Measurements from ENCODE around the gene SKI.

Gene SKI

GRCh38 chr1:2249559-2249906 is 21.4 kb downstream of the SKI start:
- Histone ChIP-seq H3K4me1 (ENCODE audit: low read length) (no peaks in the 10 kb centered on the region), H3K27ac (ENCODE audit: low read length) (no peak overlapping the region), H4K20me1 (ENCODE audit: insufficient read depth, low read length) (no peaks in the 10 kb centered on the region), H3K9me3 (replicated peaks; ENCODE audit: insufficient read depth, low read length) (no peaks in the 10 kb centered on the region), H3K79me2 (ENCODE audit: low read length) (peaks cover 67% of the 10 kb centered on the region), H3K4me2 (ENCODE audit: low read depth, low read length) (no peak overlapping the region), H3K9ac (ENCODE audit: low read length) (no peak overlapping the region), H3K9me2 (replicated peaks; ENCODE audit: insufficient read depth, low read length) (no peaks in the 10 kb centered on the region), H3K4me3 (ENCODE audit: low read length) (no peak overlapping the region), H3K27me3 (replicated peaks; ENCODE audit: insufficient read depth, low read length) (no peaks in the 10 kb centered on the region), H2AFZ (ENCODE audit: low read length) (no peak overlapping the region), H3F3A (ENCODE audit: insufficient read depth, low read length) (no peaks in the 10 kb centered on the region), H3K36me3 (replicated peaks; ENCODE audit: insufficient read depth, low read length) (no peaks in the 10 kb centered on the region)
- TF ChIP-seq EZH2 (optimal IDR thresholded peaks at IDR 0.05; ENCODE audit: low read depth, low read length) (no peak), EZH2phosphoT487 (IDR thresholded peaks at IDR 0.05; ENCODE audit: low read length) (no peak), CTCF (IDR thresholded peaks at IDR 0.05; ENCODE audit: low read length) (no peak)
- DNase-seq, result no peak

- Histone ChIP-seq H3K9ac (ENCODE audit: low read length) (no peak overlapping the region), H3K36me3 (replicated peaks; ENCODE audit: insufficient read depth, low read length) (no peaks in the 10 kb centered on the region), H2AFZ (ENCODE audit: low read length) (no peak overlapping the region), H4K20me1 (ENCODE audit: insufficient read depth, low read length) (no peaks in the 10 kb centered on the region), H3K27ac (ENCODE audit: low read length) (no peak overlapping the region), H3F3A (ENCODE audit: insufficient read depth, low read length) (peaks cover 9% of the 10 kb centered on the region; the same call in 1 of the 2 replicates), H3K4me1 (ENCODE audit: low read length) (peaks cover 9% of the 10 kb centered on the region; the same call in 1 of the 2 replicates), H3K9me3 (replicated peaks; ENCODE audit: insufficient read depth, low read length) (0 out of 2 replicates have a peak, but pooled peaks cover 3% of the 10 kb centered on the region), H3K4me2 (ENCODE audit: low read depth, low read length) (no peak overlapping the region), H3K4me3 (ENCODE audit: low read length) (no peak overlapping the region), H3K9me2 (replicated peaks; ENCODE audit: insufficient read depth, low read length) (no peaks in the 10 kb centered on the region), H3K79me2 (ENCODE audit: low read length) (peaks cover 71% of the 10 kb centered on the region), H3K27me3 (replicated peaks; ENCODE audit: insufficient read depth, low read length) (no peaks in the 10 kb centered on the region)
- TF ChIP-seq EZH2 (optimal IDR thresholded peaks at IDR 0.05; ENCODE audit: low read depth, low read length) (no peak), CTCF (IDR thresholded peaks at IDR 0.05; ENCODE audit: low read length) (no peak)
- no peak for DNase-seq
Observed at GRCh38 chr1:2250721-2251281, 22.7 kb downstream of the SKI start.

GRCh38 chr1:2251363-2251762 is 23.2 kb downstream of the SKI start:
- Histone ChIP-seq H3K79me2 (ENCODE audit: low read length) (peaks cover 66% of the 10 kb centered on the region), H3K4me3 (ENCODE audit: low read length) (no peak overlapping the region), H3K4me1 (ENCODE audit: low read length) (peaks cover 11% of the 10 kb centered on the region; the same call in 1 of the 2 replicates), H3K4me2 (ENCODE audit: low read depth, low read length) (no peak overlapping the region), H3K9ac (ENCODE audit: low read length) (no peak overlapping the region), H3K27ac (ENCODE audit: low read length) (no peak overlapping the region), H2AFZ (ENCODE audit: low read length) (no peak overlapping the region), H4K20me1 (ENCODE audit: insufficient read depth, low read length) (no peaks in the 10 kb centered on the region), H3K36me3 (replicated peaks; ENCODE audit: insufficient read depth, low read length) (no peaks in the 10 kb centered on the region), H3F3A (ENCODE audit: insufficient read depth, low read length) (peaks cover 14% of the 10 kb centered on the region; the same call in 1 of the 2 replicates), H3K9me2 (replicated peaks; ENCODE audit: insufficient read depth, low read length) (no peaks in the 10 kb centered on the region), H3K27me3 (replicated peaks; ENCODE audit: insufficient read depth, low read length) (no peaks in the 10 kb centered on the region), H3K9me3 (replicated peaks; ENCODE audit: insufficient read depth, low read length) (0 out of 2 replicates have a peak, but pooled peaks cover 3% of the 10 kb centered on the region)
- no peak for TF ChIP-seq EZH2phosphoT487 (IDR thresholded peaks at IDR 0.05; ENCODE audit: low read length)
- no peak for TF ChIP-seq EZH2 (optimal IDR thresholded peaks at IDR 0.05; ENCODE audit: low read depth, low read length)
- no peak for TF ChIP-seq CTCF (IDR thresholded peaks at IDR 0.05; ENCODE audit: low read length)
- DNase-seq, result no peak

Measured in MM.1S (cell line).